GM12878 (cell line): ENCODE data around the gene NHERF2. TPM values are rescaled to one million over a fixed set of nuclear protein-coding genes. Genes with fewer than 3 reads are reported as not detected.

ENCODE experiments used
- ATF3 ChIP-seq: IDR thresholded peaks from 2 replicates; pipeline ENCODE4 v1.6.1; 2011; ENCODE audit warnings: low read depth, mild to moderate bottlenecking, low read length, moderate library complexity, borderline replicate concordance; ENCODE audit errors: extremely low read depth
- BHLHE40 ChIP-seq, 2 experiments: fragments of 450-650 bp in 1 of 2; IDR thresholded peaks; 2 replicates each; pipeline ENCODE4 v1.6.1; 2011 to 2017; ENCODE audit warnings: low read depth in 2 of 2, borderline replicate concordance in 1 of 2, improper control_type of control experiment in 1 of 2, low read length in 1 of 2, mild to moderate bottlenecking in 1 of 2
- CHD2 ChIP-seq: IDR thresholded peaks from 2 replicates; pipeline ENCODE4 v1.6.1; 2011; ENCODE audit warnings: low read depth, low read length, improper control_type of control experiment, borderline replicate concordance
- EGR1 ChIP-seq, 2 experiments: IDR thresholded peaks; 1 replicate in 1 of 2; 2 replicates in 1 of 2; pipeline ENCODE4 v1.6.1; 2011 to 2012; ENCODE audit warnings: low read depth in 2 of 2, low read length in 2 of 2, borderline replicate concordance in 1 of 2, mild to moderate bottlenecking in 1 of 2, moderate library complexity in 1 of 2
- HDAC2 ChIP-seq: fragments of 200-600 bp; sonication (generic); IDR thresholded peaks from 2 replicates; pipeline ENCODE4 v1.6.1; 2017
- HDGF ChIP-seq: fragments of 450-650 bp; IDR thresholded peaks from 2 replicates; pipeline ENCODE4 v1.6.1; 2016; ENCODE audit warnings: antibody characterized with exemption
- IKZF2 ChIP-seq, 2 experiments: fragments of 450-650 bp; IDR thresholded peaks; 2 replicates each; pipeline ENCODE4 v1.6.1; 2017; ENCODE audit warnings: mild to moderate bottlenecking in 2 of 2, moderate library complexity in 2 of 2
- KLF5 ChIP-seq: fragments of 450-650 bp; IDR thresholded peaks from 2 replicates; pipeline ENCODE4 v1.6.1; 2014; ENCODE audit warnings: mild to moderate bottlenecking; ENCODE audit not compliant: partially characterized antibody
- MEF2B ChIP-seq: fragments of 450-650 bp; IDR thresholded peaks from 2 replicates; pipeline ENCODE4 v1.6.1; 2018; ENCODE audit warnings: mild to moderate bottlenecking, moderate library complexity; ENCODE audit not compliant: partially characterized antibody, poor library complexity, severe bottlenecking
- MLLT1 ChIP-seq: fragments of 450-650 bp; IDR thresholded peaks from 2 replicates; pipeline ENCODE4 v1.6.1; 2016; ENCODE audit warnings: mild to moderate bottlenecking
- NFXL1 ChIP-seq: fragments of 450-650 bp; IDR thresholded peaks from 2 replicates; pipeline ENCODE4 v1.6.1; 2017; ENCODE audit warnings: antibody characterized with exemption, mild to moderate bottlenecking, borderline replicate concordance
- NR2C2 ChIP-seq: IDR thresholded peaks from 2 replicates; pipeline ENCODE4 v1.6.1; 2011; ENCODE audit warnings: borderline replicate concordance, low read depth; ENCODE audit not compliant: control insufficient read depth, insufficient read length
- PAX5 ChIP-seq: IDR thresholded peaks from 2 replicates; pipeline ENCODE4 v1.6.1; 2011; ENCODE audit warnings: low read depth, low read length, borderline replicate concordance
- POLR2AphosphoS2 ChIP-seq: IDR thresholded peaks from 2 replicates; pipeline ENCODE4 v1.6.1; 2011; ENCODE audit warnings: low read depth, mild to moderate bottlenecking, low read length, improper control_type of control experiment, moderate library complexity
- RBBP5 ChIP-seq: fragments of 200-600 bp; sonication (generic); conservative IDR thresholded peaks from 2 replicates; pipeline ENCODE4 v1.6.1; 2016
- RCOR1 ChIP-seq: conservative IDR thresholded peaks from 2 replicates; pipeline ENCODE4 v1.6.1; 2012; ENCODE audit warnings: low read depth, low read length, improper control_type of control experiment
- RUNX3 ChIP-seq: IDR thresholded peaks from 2 replicates; pipeline ENCODE4 v1.6.1; 2012; ENCODE audit warnings: low read length, inconsistent platforms
- SPI1 ChIP-seq: IDR thresholded peaks from 2 replicates; pipeline ENCODE4 v1.6.1; 2011; ENCODE audit warnings: low read depth, mild to moderate bottlenecking, low read length, moderate library complexity, borderline replicate concordance; ENCODE audit not compliant: insufficient read depth
- SRF ChIP-seq, 2 experiments: IDR thresholded peaks; 2 replicates each; pipeline ENCODE4 v1.6.1; 2011; ENCODE audit warnings: low read depth in 2 of 2, low read length in 2 of 2, mild to moderate bottlenecking in 1 of 2, moderate library complexity in 1 of 2
- TARDBP ChIP-seq: IDR thresholded peaks from 2 replicates; pipeline ENCODE4 v1.6.1; 2016; ENCODE audit warnings: borderline replicate concordance
- ZBED1 ChIP-seq: IDR thresholded peaks from 2 replicates; pipeline ENCODE4 v1.6.1; 2016; ENCODE audit warnings: borderline replicate concordance
- ZNF24 ChIP-seq: fragments of 450-650 bp; IDR thresholded peaks from 2 replicates; pipeline ENCODE4 v1.6.1; 2017; ENCODE audit warnings: antibody characterized with exemption, mild to moderate bottlenecking
- ZNF274 ChIP-seq: IDR thresholded peaks from one replicate; pipeline ENCODE4 v1.8.0; 2011; ENCODE audit not compliant: insufficient read length, insufficient read depth
- ZSCAN29 ChIP-seq: fragments of 450-650 bp; IDR thresholded peaks from 2 replicates; pipeline ENCODE4 v1.6.1; 2017; ENCODE audit warnings: mild to moderate bottlenecking, moderate library complexity
- polyA plus RNA-seq, 11 experiments: library from polyadenylated mRNA; depleted of rRNA in 4 of 11; unstranded in 6 of 11; stranded (reverse) in 5 of 11; fragments of >200 nt; fragmentation: Nextera tagmentation in 4 of 11; fragmentation: Illumina TruSeq in 1 of 11; extraction: Ambion mirVana in 4 of 11; extraction: Trizol in 1 of 11; gene quantifications; 1 replicate in 1 of 11; 2 replicates in 10 of 11; pipeline versions ENCODE4 v1.2.1 to v1.2.3, GENCODE V29; 2011 to 2016; ENCODE audit warnings: inconsistent platforms in 2 of 11, missing spikeins in 2 of 11, low read depth in 1 of 11
- total RNA-seq, 4 experiments: library from RNA; depleted of rRNA in 3 of 4; stranded (reverse); fragments of >200 nt in 3 of 4; fragmentation: Illumina TruSeq in 1 of 4; extraction: Trizol in 1 of 4; gene quantifications; 2 replicates each; pipeline versions ENCODE4 v1.2.1 to v1.2.3, GENCODE V29; 2013 to 2021
- TF ChIP-seq, protein P1 (sequence below): IDR thresholded peaks from 2 replicates; pipeline ENCODE4 v1.6.1; 2011; ENCODE audit warnings: low read depth, low read length, improper control_type of control experiment, borderline replicate concordance

NHERF2 gene
- total and polyA plus RNA-seq, 10 of the 15 experiments (the other 5 are each of a cell fraction or from before 2014, with no cell fraction given): 0.05 to 0.31 (median 0.08) TPM; not detected in 4

- TF ChIP-seq BHLHE40 (IDR thresholded peaks at IDR 0.05; ENCODE audit: borderline replicate concordance in 1 of 2, low read depth in 2 of 2, low read length in 1 of 2) (peak; percentile 83 to 94), MLLT1 (no peak), KLF5 (peak; percentile 57), SPI1 (no peak), ZNF24 (peak; percentile 32; the same call in 1 of the 2 replicates), RCOR1 (no peak), RUNX3 (peak; percentile 25; the same call in 1 of the 2 replicates), EGR1 (IDR thresholded peaks at IDR 0.05; ENCODE audit: borderline replicate concordance in 1 of 2, low read depth in 2 of 2, low read length in 2 of 2) (peak; percentile 68 to 74), ZNF274 (no peak), MEF2B (no peak), RBBP5 (no peak), ZBED1 (no peak), CHD2 (peak; percentile 84), ZSCAN29 (no peak), SRF (IDR thresholded peaks at IDR 0.05; ENCODE audit: low read depth in 2 of 2, low read length in 2 of 2) (peak; percentile 14 to 40; a peak in 1 of 4 replicates), POLR2AphosphoS2 (0 out of 2 replicates have a peak, but pooled peaks have one; percentile 60), NR2C2 (no peak), PAX5 (peak; percentile 51; the same call in 1 of the 2 replicates), IKZF2 (IDR thresholded peaks at IDR 0.05) (peak in 1 of 2 experiments; percentile 19; a peak in 2 of 4 replicates), HDGF (no peak), ATF3 (peak; percentile 98), NFXL1 (0 out of 2 replicates have a peak, but pooled peaks have one; percentile 59), HDAC2 (no peak), TARDBP (peak; percentile 87)
- TF ChIP-seq, protein P1, sequence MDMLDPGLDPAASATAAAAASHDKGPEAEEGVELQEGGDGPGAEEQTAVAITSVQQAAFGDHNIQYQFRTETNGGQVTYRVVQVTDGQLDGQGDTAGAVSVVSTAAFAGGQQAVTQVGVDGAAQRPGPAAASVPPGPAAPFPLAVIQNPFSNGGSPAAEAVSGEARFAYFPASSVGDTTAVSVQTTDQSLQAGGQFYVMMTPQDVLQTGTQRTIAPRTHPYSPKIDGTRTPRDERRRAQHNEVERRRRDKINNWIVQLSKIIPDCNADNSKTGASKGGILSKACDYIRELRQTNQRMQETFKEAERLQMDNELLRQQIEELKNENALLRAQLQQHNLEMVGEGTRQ: peak; percentile 96
These were observed 20.8 kb downstream of the NHERF2 start, which contains the start of the genes NTHL1 and TSC2 (continued) for GRCh38 chr16:2047330-2048115.
